Raji (cell line): Measurements from ENCODE around the gene POLR3G.
A peak's percentile ranks its signal among the peaks of the same experiment; 100 is the strongest.

Experiments used
- POLR2A ChIP-seq: IDR thresholded peaks from 2 replicates; pipeline ENCODE4 v1.6.1; 2011; ENCODE audit warnings: low read depth, low read length, control low read depth; ENCODE audit not compliant: insufficient read depth

Gene POLR3G, protein sequence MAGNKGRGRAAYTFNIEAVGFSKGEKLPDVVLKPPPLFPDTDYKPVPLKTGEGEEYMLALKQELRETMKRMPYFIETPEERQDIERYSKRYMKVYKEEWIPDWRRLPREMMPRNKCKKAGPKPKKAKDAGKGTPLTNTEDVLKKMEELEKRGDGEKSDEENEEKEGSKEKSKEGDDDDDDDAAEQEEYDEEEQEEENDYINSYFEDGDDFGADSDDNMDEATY

GRCh38 chr5:90474235-90475107 is at the start of gene POLR3G, which contains the start of gene MBLAC2:
POLR3G (plus strand) TSS chr5:90474864; CDS start chr5:90485568, 10,704 bp downstream.
MBLAC2 (minus strand) TSS chr5:90474771; CDS start chr5:90474292, 479 bp downstream.
- peak; percentile 96 for TF ChIP-seq POLR2A

GRCh38 chr5:90434116-90434714 is 40.4 kb upstream of the POLR3G start:
- TF ChIP-seq POLR2A = no peak

- no peak for TF ChIP-seq POLR2A
Measured at GRCh38 chr5:90437663-90438062, 37.0 kb upstream of the POLR3G start.

DNA sequence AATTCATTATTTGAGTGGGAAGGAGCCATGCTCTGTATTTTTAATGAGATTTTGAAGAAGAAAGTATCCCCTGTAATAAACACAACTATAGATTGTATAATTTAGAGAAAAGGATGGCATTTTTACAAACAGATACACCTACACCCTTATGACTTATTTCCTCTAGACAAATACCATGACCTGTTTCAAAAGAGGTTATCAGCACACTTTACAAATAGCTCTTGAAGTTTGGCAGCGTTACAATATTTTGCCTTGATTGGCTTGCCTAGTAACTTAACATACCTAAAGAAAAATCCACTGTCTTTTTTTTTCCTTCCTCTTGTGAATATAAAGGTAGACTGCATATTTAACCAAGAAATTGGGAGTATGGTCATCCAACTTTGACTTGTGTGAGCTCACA is 36.6 kb upstream of the POLR3G start:
- TF ChIP-seq POLR2A = no peak

DNA sequence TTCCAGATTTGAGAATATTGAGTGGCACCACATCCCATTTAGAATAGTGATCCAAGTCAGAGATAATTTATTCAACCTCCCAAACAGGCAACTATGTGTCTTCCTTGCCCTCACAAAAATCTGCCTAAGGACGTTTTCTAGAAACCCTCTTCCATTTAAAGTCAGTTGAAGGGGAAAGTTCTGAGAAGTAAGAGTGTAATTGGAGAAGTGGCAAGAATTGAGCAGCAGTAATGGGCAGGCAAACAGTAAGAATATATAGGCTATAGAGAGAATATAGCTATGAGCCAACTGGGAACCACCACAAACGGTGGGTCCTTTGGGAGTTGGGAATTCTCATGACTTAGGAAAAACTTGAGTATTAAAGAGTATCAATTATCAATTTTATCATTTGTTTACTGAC is 34.0 kb upstream of the POLR3G start:
- no peak for TF ChIP-seq POLR2A

DNA sequence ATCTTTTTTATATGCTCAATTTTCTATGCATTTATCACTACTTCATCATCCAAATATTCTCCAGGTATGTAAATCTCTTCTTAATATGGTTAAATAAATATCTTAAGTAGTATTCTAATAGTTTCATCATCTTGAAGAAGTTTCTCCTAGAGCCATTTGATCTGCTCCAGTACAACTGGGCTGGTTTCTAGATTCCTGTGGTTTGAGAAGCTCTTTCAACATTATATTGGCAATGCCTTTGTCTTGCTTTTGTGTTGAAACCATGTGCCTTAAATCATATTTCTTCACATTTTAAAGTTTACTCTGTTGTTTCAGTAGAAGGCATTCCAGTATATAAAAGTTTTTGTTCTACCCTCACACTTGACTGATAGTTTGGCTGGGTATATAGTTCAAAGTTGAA is 27.7 kb upstream of the POLR3G start:
- no peak for TF ChIP-seq POLR2A

- no peak for TF ChIP-seq POLR2A
Measured at GRCh38 chr5:90461288-90461687, 13.4 kb upstream of the POLR3G start.

- no peak for TF ChIP-seq POLR2A
Measured at GRCh38 chr5:90472783-90473395, 1.8 kb upstream of the POLR3G start.

- no peak for TF ChIP-seq POLR2A
Measured at GRCh38 chr5:90473396-90474234, 1.0 kb upstream of the POLR3G start.

GRCh38 chr5:90475436-90475980 is 844 bp downstream of the POLR3G start:
- TF ChIP-seq POLR2A = no peak

DNA sequence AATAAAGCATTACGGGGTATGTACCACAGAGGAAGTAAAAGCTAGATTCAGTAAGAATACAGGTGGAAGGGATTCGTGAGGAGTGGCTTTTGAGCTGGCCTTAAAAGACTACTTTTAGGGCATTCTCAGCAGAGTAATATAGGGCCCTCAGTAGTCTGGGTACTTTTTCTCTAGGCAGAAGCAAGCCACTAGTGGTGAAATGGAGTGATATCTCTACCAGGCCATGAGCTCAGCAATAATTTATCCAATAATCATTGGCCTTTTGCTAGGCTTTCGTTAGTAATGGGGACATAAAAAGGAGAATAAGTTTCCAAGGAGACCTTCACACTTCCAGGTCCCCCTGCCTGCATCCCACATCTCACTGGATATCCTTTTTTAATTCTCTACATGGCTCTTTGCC is 1.7 kb downstream of the POLR3G start:
- no peak for TF ChIP-seq POLR2A

GRCh38 chr5:90477073-90477472 is 2.4 kb downstream of the POLR3G start:
- TF ChIP-seq POLR2A = no peak

- no peak for TF ChIP-seq POLR2A
Measured at GRCh38 chr5:90477621-90478215, 3.1 kb downstream of the POLR3G start.
